GM23248 (cell line): Measurements from ENCODE around the gene KEAP1.

Experiments used
- EZH2 ChIP-seq: fragments of 200-600 bp; sonication (generic); IDR thresholded peaks from 2 replicates; pipeline ENCODE4 v1.6.1; 2018; ENCODE audit warnings: antibody characterized with exemption, mild to moderate bottlenecking; ENCODE audit not compliant: insufficient read depth, poor library complexity, severe bottlenecking
- EZH2phosphoT487 ChIP-seq: fragments of 200-600 bp; sonication (generic); IDR thresholded peaks from 2 replicates; pipeline ENCODE4 v1.6.1; 2018; ENCODE audit warnings: antibody characterized with exemption, moderate library complexity, mild to moderate bottlenecking, low read depth; ENCODE audit not compliant: insufficient read depth

- no peak for TF ChIP-seq EZH2phosphoT487
- no peak for TF ChIP-seq EZH2
Observed at GRCh38 chr19:10478903-10479384, 24.2 kb downstream of the KEAP1 start.
